Measurements from ENCODE around the gene PPP1R10.

PPP1R10 gene

DNA sequence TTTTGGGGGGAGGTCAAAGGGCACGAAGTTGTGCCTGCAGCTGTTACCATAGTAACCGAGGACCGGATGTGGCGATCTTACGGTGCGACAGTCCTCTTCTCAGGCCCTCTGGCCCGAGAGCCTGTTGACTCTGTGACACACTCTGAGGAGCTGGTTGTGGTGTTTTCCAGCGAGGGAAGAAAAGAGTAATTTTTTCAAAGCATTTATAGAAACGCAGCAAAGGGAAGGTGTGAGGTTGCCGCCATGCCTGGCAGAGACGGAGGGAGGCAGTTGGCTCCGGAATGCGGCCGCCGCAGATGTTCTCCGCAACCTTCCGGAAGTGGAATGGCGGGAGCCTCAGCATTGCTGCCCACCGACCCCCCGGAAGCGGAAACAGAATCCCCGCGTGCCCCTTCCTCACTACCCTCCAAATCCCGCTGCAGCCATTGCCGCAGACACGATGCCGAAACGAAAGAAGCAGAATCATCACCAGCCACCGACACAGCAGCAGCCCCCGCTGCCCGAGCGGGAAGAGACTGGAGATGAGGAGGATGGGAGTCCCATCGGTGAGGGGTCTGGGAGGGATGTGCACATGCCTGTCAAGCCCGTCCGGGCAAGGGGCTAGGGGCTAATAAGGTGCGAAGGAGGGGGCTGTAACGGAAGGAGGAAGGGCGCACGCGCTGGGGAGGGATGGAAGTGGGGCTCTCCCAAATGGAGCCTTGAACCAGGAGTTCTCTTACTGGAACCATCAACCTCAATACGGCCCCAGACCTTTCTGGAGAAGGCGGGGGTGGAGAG lies 59.9 kb downstream of the PPP1R10 start, which contains the start of gene PRR3:
TSS of gene PRR3 (plus strand) at position 390 of the 777 bp plus-strand sequence. CDS start at position 440, 50 bp downstream.
- no peaks in the 10 kb centered on the region for H3K9me3 Mint-ChIP-seq
- peaks cover 9% of the 10 kb centered on the region for H3K36me3 Mint-ChIP-seq
- peak within 1 kb of the TSS; percentile 100 for H3K4me3 Mint-ChIP-seq
- H3K27ac Mint-ChIP-seq, result peak within 1 kb of the TSS; percentile 100
- peaks cover 46% of the 10 kb centered on the region for H3K4me1 Mint-ChIP-seq
- H3K27me3 Mint-ChIP-seq, result no peaks in the 10 kb centered on the region

DNA sequence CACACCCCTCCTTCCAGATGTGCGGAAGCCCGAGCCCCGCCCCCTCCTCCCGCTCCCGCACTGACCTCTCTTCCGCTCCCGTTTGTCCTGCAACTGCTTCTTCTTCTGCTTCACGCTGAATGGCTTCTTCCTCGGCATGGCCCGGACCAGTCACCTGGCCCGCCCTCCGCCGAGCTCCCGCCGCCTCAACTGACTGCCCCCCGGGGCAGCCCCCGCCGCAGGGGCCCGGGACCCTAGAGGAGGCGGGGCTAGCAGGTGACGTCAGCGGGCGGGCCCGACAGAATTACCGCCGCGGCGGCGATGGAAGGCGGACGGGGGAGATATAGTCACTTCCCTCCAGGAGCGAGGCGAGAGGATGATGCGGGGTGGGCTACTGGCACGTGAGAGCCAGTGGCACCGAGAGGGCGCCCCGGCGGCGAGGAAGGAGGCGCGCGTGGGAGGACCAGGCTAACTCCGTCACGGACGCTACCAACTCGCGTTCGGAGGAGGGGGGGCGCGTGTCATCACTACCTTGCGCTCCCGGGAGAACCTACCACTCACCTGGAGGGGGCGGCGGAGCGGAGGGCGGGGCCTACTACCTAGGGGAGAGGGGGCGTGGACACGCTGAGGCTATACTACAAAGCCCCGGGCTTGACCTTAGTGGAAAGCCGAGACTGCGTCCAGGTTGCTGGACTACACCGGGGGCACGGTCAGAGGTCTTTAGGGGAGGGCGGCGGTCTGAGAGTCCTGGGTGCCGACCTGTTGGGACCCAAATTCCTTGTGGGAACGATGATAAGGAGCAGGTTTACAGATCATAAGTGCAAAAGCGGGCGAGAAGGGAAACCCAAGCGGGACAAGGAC lies 60.8 kb downstream of the PPP1R10 start, which contains the start of gene GNL1:
TSS of gene GNL1 (minus strand) at position 424 of the 840 bp plus-strand sequence. CDS start at position 138, 286 bp downstream.
- Mint-ChIP-seq H3K4me3 (peak within 1 kb of the TSS; percentile 100), H3K4me1 (peaks cover 46% of the 10 kb centered on the region), H3K27ac (peak within 1 kb of the TSS; percentile 100), H3K27me3 (no peaks in the 10 kb centered on the region), H3K36me3 (peaks cover 9% of the 10 kb centered on the region), H3K9me3 (no peaks in the 10 kb centered on the region)

DNA sequence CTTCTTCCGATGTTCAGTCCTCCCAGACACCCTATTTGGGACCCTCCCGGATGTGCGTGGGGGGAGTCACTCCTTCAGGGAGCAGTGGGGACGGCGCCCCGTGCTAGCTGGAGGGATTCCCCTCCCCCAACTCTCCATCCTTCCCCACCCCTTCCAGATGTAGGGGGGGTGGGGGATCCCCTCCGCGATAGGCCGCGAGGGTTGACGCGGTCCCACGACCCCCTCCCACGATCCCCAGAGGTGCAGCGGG lies 61.3 kb downstream of the PPP1R10 start:
- Mint-ChIP-seq H3K36me3 (peaks cover 13% of the 10 kb centered on the region), H3K27me3 (no peaks in the 10 kb centered on the region), H3K9me3 (no peaks in the 10 kb centered on the region), H3K27ac (peak overlapping the region; percentile 100), H3K4me3 (peak overlapping the region; percentile 100), H3K4me1 (peaks cover 49% of the 10 kb centered on the region)

DNA sequence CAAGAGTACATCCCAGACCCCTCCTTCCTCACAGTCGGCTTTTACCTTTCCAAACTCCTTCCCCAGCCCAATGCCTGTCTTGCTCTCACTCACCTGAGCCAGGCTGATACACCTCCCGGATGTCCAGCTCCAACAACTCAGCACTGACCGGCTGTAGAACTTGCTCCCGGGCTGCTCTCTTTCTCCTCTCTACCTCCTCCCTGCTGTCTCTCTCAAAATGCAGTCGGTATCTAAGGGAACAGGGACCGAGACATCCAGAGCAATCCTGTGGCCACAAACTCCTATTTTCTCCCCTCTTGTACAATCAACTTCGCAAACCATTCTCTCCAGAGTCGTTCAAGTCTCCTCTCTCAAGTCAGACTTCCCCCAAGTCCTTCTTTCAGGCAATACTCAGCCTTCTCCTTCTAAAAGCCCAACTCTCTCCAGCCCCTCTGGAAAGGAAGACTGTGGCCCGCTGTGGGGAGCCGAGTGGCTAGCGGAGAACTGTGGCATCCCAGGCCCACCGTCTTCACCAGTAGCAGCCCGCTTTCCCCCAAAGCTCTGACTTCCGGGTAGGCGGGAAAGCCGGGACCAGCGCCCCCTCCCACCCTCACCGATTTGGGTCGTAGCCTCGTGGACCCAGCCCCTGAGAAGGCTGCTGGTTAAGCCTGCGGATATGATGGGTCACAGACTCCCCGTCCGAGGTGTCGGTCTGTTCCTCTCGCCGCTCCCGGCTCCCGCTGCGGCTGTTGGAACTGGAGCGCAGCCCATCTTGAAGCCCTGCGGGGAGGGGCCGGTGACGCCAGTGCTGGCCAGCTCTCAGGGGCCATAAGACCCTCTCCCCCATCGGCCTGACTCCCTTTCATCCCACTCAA lies 61.9 kb downstream of the PPP1R10 start:
- Mint-ChIP-seq H3K4me1 (peaks cover 48% of the 10 kb centered on the region), H3K4me3 (peak overlapping the region; percentile 100), H3K9me3 (no peaks in the 10 kb centered on the region), H3K27me3 (no peaks in the 10 kb centered on the region), H3K27ac (peak overlapping the region; percentile 100), H3K36me3 (peaks cover 19% of the 10 kb centered on the region)

DNA sequence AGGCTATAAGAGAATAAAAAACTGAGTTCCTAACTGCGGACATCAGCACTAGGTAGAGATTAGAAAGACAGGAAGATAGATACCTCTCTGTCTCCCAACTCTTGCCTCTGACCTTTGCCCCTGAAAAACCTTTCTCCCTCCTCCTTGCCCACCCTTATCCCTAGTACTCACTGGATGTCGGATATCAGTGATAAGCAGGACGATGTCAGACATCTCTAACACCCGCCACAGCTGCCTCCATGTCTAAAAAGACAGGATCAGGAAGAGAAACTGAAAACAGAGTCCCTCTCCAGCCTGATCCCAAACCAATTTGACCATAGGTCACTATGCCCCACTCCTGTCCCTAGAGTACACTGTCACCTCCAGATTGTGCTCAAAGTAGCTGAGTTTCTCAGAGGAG lies 62.6 kb downstream of the PPP1R10 start:
- no peaks in the 10 kb centered on the region for H3K9me3 Mint-ChIP-seq

More for the DNA sequence above, 62.6 kb downstream of the PPP1R10 start:
- peaks cover 19% of the 10 kb centered on the region for H3K36me3 Mint-ChIP-seq
- H3K27ac Mint-ChIP-seq, result no peak overlapping the region
- peaks cover 41% of the 10 kb centered on the region for H3K4me1 Mint-ChIP-seq
- no peaks in the 10 kb centered on the region for H3K27me3 Mint-ChIP-seq
- H3K4me3 Mint-ChIP-seq, result peak overlapping the region; percentile 100
